ENCODE results near the gene SMOC2. TPM values are rescaled to one million over a fixed set of nuclear protein-coding genes. Genes with fewer than 3 reads are reported as not detected.

The SMOC2 gene
- total and polyA plus RNA-seq, 12 donors: 3.0 to 32.0 (median 10.5) TPM

- WGBS, 4 donors: 32 to 36% (median 34%) methylated on average over 5 of the region's 5 CpGs
Observed at GRCh38 chr6:168641446-168641845, 200.5 kb downstream of the SMOC2 start.

GRCh38 chr6:168643401-168643800, 202.4 kb downstream of the SMOC2 start:
- intact Hi-C loops (cut with DNase I): no loop called here
- no peak for TF ChIP-seq CTCF (IDR thresholded peaks at IDR 0.05)

More at GRCh38 chr6:168641446-168641845, 200.5 kb downstream of the SMOC2 start:
- TF ChIP-seq CTCF (IDR thresholded peaks at IDR 0.05) (no peak), POLR2A (IDR thresholded peaks at IDR 0.05) (no peak)
- Histone ChIP-seq H3K36me3 (replicated peaks in 1 of 2) (no peaks in the 10 kb centered on the region), H3K27ac (peak overlapping the region in 1 of 5 donors; percentile 60), H3K9me3 (replicated peaks in 1 of 3) (no peaks in the 10 kb centered on the region), H3K4me3 (no peak overlapping the region), H3K27me3 (no peaks in the 10 kb centered on the region), H3K4me1 (replicated peaks in 1 of 2) (peaks cover 6 to 9% of the 10 kb centered on the region in 2 donors)
- DNase-seq: peak in 5 of 7 donors; percentile 25 to 69 (median 59)
- intact Hi-C loops (cut with DNase I): no loop called here

GRCh38 chr6:168645326-168645725, 204.3 kb downstream of the SMOC2 start:
- WGBS, 4 donors: 82 to 88% (median 87%) methylated on average over 9 of the region's 9 CpGs
- DNase-seq: no peak
- H3K9me3 ChIP-seq (replicated peaks in 1 of 3): no peaks in the 10 kb centered on the region
- no peak for TF ChIP-seq POLR2A (IDR thresholded peaks at IDR 0.05)
- TF ChIP-seq CTCF (IDR thresholded peaks at IDR 0.05): no peak
- peaks cover 3% of the 10 kb centered on the region for H3K27me3 ChIP-seq
- intact Hi-C loops (cut with DNase I): no loop called here
- no peak overlapping the region for H3K27ac ChIP-seq
- no peaks in the 10 kb centered on the region for H3K36me3 ChIP-seq (replicated peaks in 1 of 2)
- peaks cover 6 to 12% of the 10 kb centered on the region in 2 donors for H3K4me1 ChIP-seq (replicated peaks in 1 of 2)
- H3K4me3 ChIP-seq: no peak overlapping the region

More at GRCh38 chr6:168643401-168643800, 202.4 kb downstream of the SMOC2 start:
- H3K27me3 ChIP-seq: peaks cover 3% of the 10 kb centered on the region
- H3K4me1 ChIP-seq (replicated peaks in 1 of 2): peaks cover 6 to 12% of the 10 kb centered on the region in 2 donors
- whole genome bisulfite sequencing, 4 donors: 90 to 97% (median 94%) methylated on average over 6 to 10 of the region's 10 CpGs
- no peak for DNase-seq
- no peaks in the 10 kb centered on the region for H3K9me3 ChIP-seq (replicated peaks in 1 of 3)
- H3K27ac ChIP-seq: no peak overlapping the region
- no peak overlapping the region for H3K4me3 ChIP-seq
- H3K36me3 ChIP-seq (replicated peaks in 1 of 2): no peaks in the 10 kb centered on the region

- intact Hi-C loops (cut with DNase I): no loop called here
- Histone ChIP-seq H3K27me3 (peaks cover 3% of the 10 kb centered on the region), H3K4me3 (no peak overlapping the region), H3K27ac (no peak overlapping the region), H3K9me3 (replicated peaks in 1 of 3) (no peaks in the 10 kb centered on the region), H3K4me1 (replicated peaks in 1 of 2) (peaks cover 0 to 4% of the 10 kb centered on the region in 2 donors), H3K36me3 (replicated peaks in 1 of 2) (no peaks in the 10 kb centered on the region)
- DNase-seq: no peak
- WGBS, 4 donors: 65 to 76% (median 69%) methylated on average over 12 to 14 of the region's 14 CpGs
- TF ChIP-seq POLR2A (IDR thresholded peaks at IDR 0.05): no peak
- TF ChIP-seq CTCF (IDR thresholded peaks at IDR 0.05): no peak
Observed at GRCh38 chr6:168647271-168647670, 206.3 kb downstream of the SMOC2 start.
